H4 (cell line): ENCODE data around the gene BTRC. TPM values are rescaled to one million over a fixed set of nuclear protein-coding genes. Genes with fewer than 3 reads are reported as not detected.

Experiments
- DNase-seq: peaks from one replicate; pipeline ENCODE4 v3.0.0-alpha.2; 2015; ENCODE audit warnings: low spot score
- total RNA-seq: library from RNA; depleted of rRNA; stranded (reverse); fragments of >200 nt; shearing (Covaris generic); gene quantifications from 2 replicates; pipeline ENCODE4 v1.2.3, GENCODE V29; 2014

Gene BTRC
- total RNA-seq, 1 experiment from 2014 or later: 9.2 TPM

DNA sequence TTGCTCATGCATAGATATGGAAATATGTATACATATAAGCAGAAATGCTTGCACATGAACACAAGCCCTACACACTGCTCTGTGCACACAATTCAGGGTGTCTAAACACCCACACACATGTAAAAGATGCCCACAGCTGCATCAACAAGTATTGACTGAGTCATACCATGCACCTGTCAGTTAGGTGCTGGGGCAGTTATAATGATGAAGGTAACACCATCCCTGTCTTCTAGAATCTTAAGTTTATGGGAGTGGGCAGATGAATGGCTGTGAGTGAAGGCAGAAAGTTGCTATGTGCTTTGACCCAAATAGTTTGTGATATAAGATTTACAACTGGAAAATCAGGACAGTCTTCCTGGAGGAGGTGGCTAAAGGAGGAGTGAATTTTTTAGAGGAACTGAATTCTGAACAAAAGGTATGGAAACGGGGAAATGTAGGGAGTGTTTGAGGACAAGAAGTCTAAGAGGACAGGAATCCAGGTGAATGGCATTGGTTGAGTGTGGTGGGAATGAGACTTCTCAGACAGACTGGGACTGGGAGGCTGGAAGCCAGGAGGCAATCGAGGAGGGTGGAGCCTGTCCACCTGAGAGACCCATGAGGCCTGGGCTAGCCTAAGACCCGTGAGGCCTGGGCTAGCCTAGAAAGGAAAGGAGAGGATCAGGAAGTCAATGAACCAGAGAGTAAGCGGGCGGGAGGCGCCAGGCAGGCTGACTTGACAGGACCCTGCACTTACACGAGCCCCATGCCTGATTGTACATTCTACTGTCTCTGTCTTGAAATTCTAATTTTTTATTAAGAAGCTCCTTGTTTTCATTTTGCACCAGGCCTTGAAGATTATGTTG is 213.4 kb downstream of the BTRC start:
- DNase-seq: no peak

- no peak for DNase-seq
Observed at GRCh38 chr10:101568054-101568745, 214.2 kb downstream of the BTRC start.

- no peak for DNase-seq
Observed at GRCh38 chr10:101569323-101569621, 215.3 kb downstream of the BTRC start.

- DNase-seq: peak; percentile 54
Observed at GRCh38 chr10:101569622-101570427, 215.9 kb downstream of the BTRC start.

- DNase-seq: no peak
Observed at GRCh38 chr10:101570428-101571270, 216.7 kb downstream of the BTRC start.

GRCh38 chr10:101571271-101571925 is 217.4 kb downstream of the BTRC start:
- DNase-seq: no peak

- no peak for DNase-seq
Observed at GRCh38 chr10:101572126-101572525, 218.2 kb downstream of the BTRC start.

DNA sequence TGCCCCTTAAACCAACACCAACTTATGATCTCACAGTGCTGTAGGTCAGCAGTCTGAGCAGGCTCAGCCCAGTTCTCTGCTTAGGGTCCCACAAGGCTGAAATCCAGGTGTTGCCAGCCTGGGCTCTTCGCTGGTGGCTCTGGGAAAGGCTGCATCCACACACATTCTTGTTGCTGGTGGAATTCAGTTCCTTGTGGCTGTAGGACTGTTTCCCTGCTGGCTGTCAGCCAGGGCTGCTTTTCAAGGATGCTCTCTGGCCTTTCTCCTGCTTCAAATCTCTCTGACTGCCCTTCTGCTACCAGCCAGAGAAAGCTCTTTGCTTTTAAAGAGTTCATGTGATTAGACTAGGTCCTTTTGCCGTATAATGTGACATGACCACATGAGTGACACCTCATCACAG is 218.8 kb downstream of the BTRC start:
- no peak for DNase-seq

DNA sequence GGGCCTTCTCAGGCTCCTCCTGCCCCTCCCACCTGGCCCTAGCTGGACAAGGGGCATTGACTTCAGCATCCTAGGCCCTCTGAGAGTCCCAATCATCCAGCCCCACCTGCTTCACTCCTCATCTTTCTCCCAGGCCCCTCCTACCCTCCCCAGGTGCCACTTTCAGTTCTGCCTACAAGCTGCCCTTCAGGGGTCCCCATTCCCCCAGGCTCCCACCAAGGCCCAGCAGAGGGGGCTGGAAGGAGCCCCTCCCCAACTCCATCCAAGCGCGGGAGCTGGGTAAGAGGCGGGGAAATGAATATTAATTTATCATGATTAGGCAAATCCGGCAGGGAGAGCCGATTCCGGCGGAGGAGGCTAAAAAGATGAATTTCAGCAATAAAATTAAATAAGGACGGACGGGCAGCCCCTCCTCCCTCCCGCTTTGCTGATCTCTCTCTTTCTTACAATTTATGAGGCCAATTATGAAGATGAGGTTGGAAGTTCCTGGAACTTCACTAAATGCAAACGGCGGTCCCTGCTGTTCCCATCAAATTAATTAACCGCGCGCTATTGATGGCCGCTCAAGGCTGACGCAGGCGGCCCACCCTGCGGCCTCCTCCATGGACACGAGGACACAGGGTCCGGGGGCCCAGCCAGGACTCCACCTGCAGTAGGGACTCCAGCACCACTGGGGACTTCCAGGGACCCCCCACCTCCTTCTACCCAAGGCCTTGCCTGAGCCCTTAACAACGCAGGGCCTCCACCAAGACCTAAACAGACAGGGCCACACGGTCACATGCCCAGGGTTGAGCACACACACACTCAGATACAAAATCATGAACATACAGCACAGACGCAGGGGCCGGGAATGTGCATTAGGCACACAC is 220.2 kb downstream of the BTRC start:
- DNase-seq: no peak

DNA sequence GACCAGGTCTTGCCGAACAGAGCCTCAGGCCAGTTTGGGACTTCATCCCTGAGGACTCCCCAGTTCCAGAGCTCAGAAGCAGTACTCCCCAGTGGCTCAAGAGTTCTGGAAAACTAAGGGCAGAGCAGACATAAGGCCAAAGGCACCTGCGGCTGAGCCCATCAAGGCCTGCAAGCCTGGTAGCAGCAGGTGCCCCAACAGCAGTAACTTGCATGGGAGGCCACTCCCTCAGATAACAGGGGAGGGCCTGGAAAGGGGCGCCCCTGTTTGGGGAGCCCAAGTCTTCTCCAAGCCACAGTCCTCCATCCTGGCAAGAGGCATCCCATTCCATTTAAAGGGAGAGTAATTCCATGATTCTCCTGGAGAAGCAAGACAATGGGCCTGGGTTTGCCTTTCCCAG is 221.1 kb downstream of the BTRC start:
- no peak for DNase-seq

DNA sequence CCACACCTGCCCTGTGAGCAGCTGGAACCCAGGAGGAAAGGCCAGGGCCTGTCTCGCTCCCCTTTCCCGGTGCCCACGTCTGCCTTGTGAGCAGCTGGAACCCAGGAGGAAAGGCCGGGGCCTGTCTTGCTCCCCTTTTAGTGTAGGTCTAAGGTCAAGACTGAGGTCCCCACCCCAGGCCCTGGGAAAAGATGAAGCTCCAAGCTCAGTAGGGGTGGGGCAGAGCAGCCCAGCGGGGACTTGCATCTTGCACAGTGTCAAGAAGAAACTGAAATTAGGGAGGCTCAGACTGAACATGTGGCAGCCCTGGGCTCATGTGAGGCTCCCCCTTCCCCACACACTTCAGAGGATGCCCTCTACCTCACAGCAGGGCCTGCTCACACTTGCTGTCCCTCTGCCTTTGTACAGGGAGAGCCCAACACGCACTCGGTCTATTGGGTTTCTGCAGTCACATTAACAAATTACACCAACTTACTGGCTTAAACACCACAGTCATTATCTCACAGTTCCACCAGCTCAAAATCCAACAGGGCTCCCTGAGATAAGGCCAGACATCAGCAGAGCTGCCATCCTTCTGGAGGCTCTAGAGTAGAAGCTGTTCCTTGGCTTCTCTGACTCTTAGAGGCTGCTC is 221.7 kb downstream of the BTRC start:
- no peak for DNase-seq

- peak; percentile 39 for DNase-seq
Observed at GRCh38 chr10:101576211-101576863, 222.4 kb downstream of the BTRC start.

- no peak for DNase-seq
Observed at GRCh38 chr10:101577121-101577871, 223.3 kb downstream of the BTRC start.

GRCh38 chr10:101578192-101578591 is 224.2 kb downstream of the BTRC start:
- DNase-seq: no peak

- no peak for DNase-seq
Observed at GRCh38 chr10:101578803-101579515, 225.0 kb downstream of the BTRC start.

DNA sequence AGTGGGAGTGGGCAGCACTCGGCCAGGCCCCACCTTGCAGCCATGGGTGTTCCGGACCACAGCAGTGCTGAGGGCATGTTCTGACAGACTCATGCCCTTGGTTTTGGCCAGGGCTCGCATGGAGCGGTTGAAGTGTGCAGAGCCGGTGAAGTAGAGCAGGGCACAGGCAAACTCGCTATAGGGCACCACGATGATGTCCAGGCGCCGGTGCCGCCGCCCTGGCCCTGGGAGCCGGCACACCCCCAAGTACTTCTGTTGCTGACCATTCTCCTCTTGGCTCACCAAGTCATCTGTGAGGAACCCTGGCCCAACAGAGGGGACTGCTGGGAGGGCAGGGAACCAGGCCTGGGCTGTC is 225.5 kb downstream of the BTRC start:
- DNase-seq: no peak

- DNase-seq: no peak
Observed at GRCh38 chr10:101580486-101581399, 226.8 kb downstream of the BTRC start.
